GM10248 (cell line): Measurements from ENCODE around the gene MPPED1.

ENCODE experiments used
- CTCF ChIA-PET: fragments of 300-600 bp; sonication (Branson Sonifier 250); formaldehyde crosslinking; extraction: SDS; loops from one replicate; lab custom pipeline; 2021; ENCODE audit warnings: antibody characterized with exemption; lab: Yijun Ruan, JAX
- POLR2A ChIA-PET: fragments of 350-650 bp; sonication (Branson Sonifier 250); formaldehyde crosslinking; extraction: SDS; loops from one replicate; lab custom pipeline; 2020; ENCODE audit warnings: antibody characterized with exemption; lab: Yijun Ruan, JAX
- DNase-seq: peaks from one replicate; pipeline ENCODE4 v3.0.0; 2012; ENCODE audit errors: extremely low spot score
- CTCF ChIP-seq: IDR thresholded peaks from 2 replicates; pipeline ENCODE4 v1.5.1; 2012; ENCODE audit warnings: mild to moderate bottlenecking, low read depth; ENCODE audit errors: extremely low read depth, missing control alignments, control extremely low read depth

MPPED1 gene

GRCh38 chr22:43433451-43434274 lies 21.8 kb downstream of the MPPED1 start:
- POLR2A ChIA-PET = no interaction called here
- no peak for TF ChIP-seq CTCF
- CTCF ChIA-PET = interaction anchor here (1.1 kb wide), 1 partner anchor 25 kb away, joined by 3 read pairs; no protein-coding TSS in a partner anchor
- no peak for DNase-seq

GRCh38 chr22:43434275-43434927 lies 22.6 kb downstream of the MPPED1 start:
- no peak for DNase-seq
- ChIA-PET POLR2A (no interaction called here), CTCF (interaction anchor here (1.1 kb wide), 1 partner anchor 24 kb away, joined by 3 read pairs; no protein-coding TSS in a partner anchor)
- no peak for TF ChIP-seq CTCF

DNA sequence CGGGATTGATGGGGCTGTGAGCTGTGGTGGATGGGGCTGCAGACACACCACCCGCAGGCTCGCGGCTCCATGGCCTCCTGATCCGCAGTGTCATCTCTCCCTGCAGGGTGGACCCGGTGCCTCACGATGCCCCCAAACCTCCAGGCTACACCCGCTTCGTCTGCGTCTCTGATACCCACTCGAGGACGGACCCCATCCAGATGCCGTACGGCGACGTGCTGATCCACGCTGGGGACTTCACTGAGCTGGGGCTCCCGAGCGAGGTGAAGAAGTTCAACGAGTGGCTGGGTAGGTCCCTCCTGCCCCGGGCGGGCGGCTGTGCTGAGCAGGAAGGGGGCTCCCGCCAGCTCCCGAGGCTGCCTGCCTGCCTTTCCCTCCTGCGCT lies 23.1 kb downstream of the MPPED1 start:
- no peak for DNase-seq
- no peak for TF ChIP-seq CTCF
- POLR2A ChIA-PET = no interaction called here
- CTCF ChIA-PET = interaction anchor here (1.1 kb wide), 1 partner anchor 24 kb away, joined by 3 read pairs; no protein-coding TSS in a partner anchor

- ChIA-PET CTCF (no interaction called here), POLR2A (no interaction called here)
Observed at GRCh38 chr22:43435851-43436811, 24.3 kb downstream of the MPPED1 start.

DNA sequence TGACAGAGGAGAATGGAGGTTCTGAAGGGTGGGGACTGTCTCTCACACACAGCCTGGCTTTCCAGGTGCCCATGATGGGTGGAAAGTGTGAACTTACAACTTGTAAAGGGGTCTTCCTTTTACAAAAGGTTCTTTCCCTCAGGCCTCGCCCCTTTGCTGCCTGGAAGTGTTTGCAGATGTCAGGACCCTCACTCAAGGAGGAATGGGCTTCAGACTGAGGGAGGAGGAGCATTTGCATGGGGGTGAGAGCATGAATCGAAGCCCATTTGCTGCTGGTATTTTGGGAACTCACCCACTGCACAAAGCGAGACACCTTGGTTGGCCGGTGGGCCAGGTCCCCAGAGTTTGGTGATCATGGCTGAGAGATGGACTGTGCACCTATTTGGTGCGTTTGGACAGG lies 25.1 kb downstream of the MPPED1 start:
- ChIA-PET POLR2A (no interaction called here), CTCF (no interaction called here)
- no peak for TF ChIP-seq CTCF
- no peak for DNase-seq

More at GRCh38 chr22:43435851-43436811, 24.3 kb downstream of the MPPED1 start:
- DNase-seq = no peak
- TF ChIP-seq CTCF = no peak
